Endothelial cell of umbilical vein (primary cell): ENCODE results near the gene ATP2B2. TPM values are rescaled to one million over a fixed set of nuclear protein-coding genes. Genes with fewer than 3 reads are reported as not detected.

Experiments used
- BruUV-seq: library from RNA; stranded (reverse); fragments of 400-500 nt; replicated peaks from 2 replicates; lab custom pipeline; 2021; lab: Mats Ljungman, UMichigan
- CTCF ChIA-PET: fragments of 300-600, 350-600 bp; sonication (Branson Sonifier 250); formaldehyde crosslinking; loops from one replicate; lab custom pipeline; 2021; ENCODE audit warnings: antibody characterized with exemption, inconsistent platforms; lab: Charles Lee
- POLR2A ChIA-PET: fragments of 300-600, 350-600 bp; sonication (Branson Sonifier 250); formaldehyde crosslinking; loops from one replicate; lab custom pipeline; 2021; ENCODE audit warnings: antibody characterized with exemption, inconsistent platforms; lab: Charles Lee
- DNase-seq: peaks from one replicate; pipeline ENCODE4 v3.0.0-alpha.2; 2011; ENCODE audit warnings: low read depth, low spot score
- FAIRE-seq: peaks from 2 replicates; lab custom pipeline; 2011; peaks lifted over from hg19 to GRCh38; lab: Jason Lieb, UNC
- H2AFZ ChIP-seq: 2 replicates; pipeline ENCODE4 v1.6.0; 2012; ENCODE audit warnings: low read depth, low read length, control low read depth, inconsistent platforms
- H3K27ac ChIP-seq: 2 replicates; pipeline ENCODE4 v1.5.1; 2011; ENCODE audit warnings: low read depth, mild to moderate bottlenecking, control low read depth, low read length, moderate library complexity; ENCODE audit not compliant: insufficient read depth
- H3K27me3 ChIP-seq, 2 experiments: 2 replicates each; pipeline versions ENCODE4 v1.6.0 to v1.6.1; 2011; ENCODE audit warnings: low read length in 2 of 2, mixed read lengths in 1 of 2; ENCODE audit not compliant: control insufficient read depth in 2 of 2, insufficient read depth in 2 of 2
- H3K36me3 ChIP-seq, 2 experiments: 2 replicates in 1 of 2; 3 replicates in 1 of 2; pipeline ENCODE4 v1.5.1; 2011; ENCODE audit warnings: low read length in 2 of 2, mild to moderate bottlenecking in 1 of 2, moderate library complexity in 1 of 2; ENCODE audit not compliant: control insufficient read depth in 2 of 2, insufficient read depth in 2 of 2; ENCODE audit errors: extremely low read depth in 1 of 2
- H3K4me1 ChIP-seq: 3 replicates; pipeline ENCODE4 v1.5.1; 2011; ENCODE audit warnings: mild to moderate bottlenecking, low read length; ENCODE audit not compliant: control insufficient read depth, insufficient read depth; ENCODE audit errors: extremely low read depth
- H3K4me2 ChIP-seq: 2 replicates; pipeline ENCODE4 v1.6.1; 2011; ENCODE audit warnings: low read length, control low read depth, mixed read lengths; ENCODE audit not compliant: insufficient read depth
- H3K4me3 ChIP-seq, 3 experiments: fragments of 200-600 bp in 1 of 3; sonication (generic), shearing (Covaris generic) in 1 of 3; replicated peaks in 1 of 3; 2 replicates each; pipeline ENCODE4 v1.5.1; 2011 to 2016; ENCODE audit warnings: control low read depth in 3 of 3, low read length in 3 of 3, mild to moderate bottlenecking in 2 of 3, inconsistent platforms in 1 of 3, low read depth in 1 of 3, moderate library complexity in 1 of 3; ENCODE audit not compliant: insufficient read depth in 1 of 3
- H3K79me2 ChIP-seq: 2 replicates; pipeline ENCODE4 v1.6.0; 2012; ENCODE audit warnings: low read length, inconsistent platforms; ENCODE audit not compliant: control insufficient read depth, insufficient read depth
- H3K9ac ChIP-seq: replicated peaks from 2 replicates; pipeline ENCODE3; 2011; ENCODE audit warnings: low read length, control low read depth; ENCODE audit not compliant: insufficient read depth; ENCODE audit errors: extremely low read depth
- H3K9me1 ChIP-seq: replicated peaks from 3 replicates; pipeline ENCODE4 v1.6.0; 2011; ENCODE audit warnings: mild to moderate bottlenecking, low read length; ENCODE audit not compliant: control insufficient read depth, insufficient read depth; ENCODE audit errors: extremely low read depth
- H3K9me3 ChIP-seq: replicated peaks from 2 replicates; pipeline ENCODE4 v1.5.1; 2012; ENCODE audit warnings: low read length, inconsistent platforms; ENCODE audit not compliant: control insufficient read depth, insufficient read depth
- H4K20me1 ChIP-seq: replicated peaks from 2 replicates; pipeline ENCODE3; 2011; ENCODE audit warnings: mild to moderate bottlenecking, low read length; ENCODE audit not compliant: control insufficient read depth, insufficient read depth; ENCODE audit errors: extremely low read depth
- CTCF ChIP-seq, 2 donors: IDR thresholded peaks; 1 replicate in 1 of 2; 2 replicates in 1 of 2; pipeline ENCODE4 v1.5.1; 2011; ENCODE audit warnings: low read length in 2 of 2, mild to moderate bottlenecking in 2 of 2, moderate library complexity in 2 of 2, control low read depth in 1 of 2, inconsistent platforms in 1 of 2, low read depth in 1 of 2; ENCODE audit not compliant: insufficient read depth in 1 of 2; ENCODE audit errors: extremely low read depth in 1 of 2
- EZH2 ChIP-seq: IDR thresholded peaks from 2 replicates; pipeline ENCODE4 v1.6.1; 2012; ENCODE audit warnings: borderline replicate concordance, low read depth, mild to moderate bottlenecking, moderate library complexity, low read length, inconsistent platforms; ENCODE audit not compliant: severe bottlenecking
- FOS ChIP-seq: IDR thresholded peaks from 2 replicates; pipeline ENCODE4 v1.6.1; 2011; ENCODE audit warnings: mild to moderate bottlenecking, low read length, moderate library complexity, borderline replicate concordance; ENCODE audit not compliant: insufficient read depth
- GATA2 ChIP-seq: IDR thresholded peaks from 2 replicates; pipeline ENCODE4 v1.7.0; 2011; ENCODE audit warnings: low read depth, mild to moderate bottlenecking, moderate library complexity, mixed read lengths, low read length; ENCODE audit not compliant: insufficient read length, insufficient read depth
- JUN ChIP-seq: IDR thresholded peaks from 2 replicates; pipeline ENCODE4 v1.6.1; 2011; ENCODE audit warnings: borderline replicate concordance, low read depth; ENCODE audit not compliant: insufficient read length, insufficient read depth
- MAX ChIP-seq: IDR thresholded peaks from 2 replicates; pipeline ENCODE4 v1.6.1; 2011; ENCODE audit not compliant: insufficient read depth, insufficient read length
- MYC ChIP-seq: IDR thresholded peaks from one replicate; pipeline ENCODE4 v1.6.1; 2011; ENCODE audit warnings: mild to moderate bottlenecking, low read depth, low read length
- POLR2A ChIP-seq: IDR thresholded peaks from 2 replicates; pipeline ENCODE4 v1.6.1; 2012; ENCODE audit warnings: low read depth, mild to moderate bottlenecking, control low read depth, low read length
- POLR2AphosphoS5 ChIP-seq: IDR thresholded peaks from 2 replicates; pipeline ENCODE4 v1.6.1; 2012; ENCODE audit warnings: low read depth, mild to moderate bottlenecking, control low read depth, low read length, moderate library complexity; ENCODE audit not compliant: insufficient read depth
- dilution Hi-C: fragments of 300-500 bp; cut with MboI; formaldehyde crosslinking; loops from one replicate; pipeline ENCODE4 v1.15.0; 2019; ENCODE audit warnings: low sequenced_read_pairs; ENCODE audit not compliant: extremely low pct_ligation_motif_present
- intact Hi-C: fragments of 100-400 bp; cut with micrococcal nuclease; formaldehyde crosslinking; loops from one replicate; pipeline ENCODE4 v1.10.0; 2022
- polyA plus RNA-seq, 4 experiments: library from polyadenylated mRNA; depleted of rRNA in 3 of 4; stranded (reverse) in 3 of 4; unstranded in 1 of 4; fragments of >200 nt; gene quantifications; 2 replicates each; pipeline versions ENCODE4 v1.2.1 to v1.2.3, GENCODE V29; 2011 to 2012; ENCODE audit warnings: missing spikeins in 1 of 4
- total RNA-seq: library from RNA; stranded (reverse); gene quantifications from 2 replicates; pipeline ENCODE4 v1.2.3, GENCODE V29; 2021

ATP2B2 gene
- total and polyA plus RNA-seq, 2 donors (not counting 3 experiments of a cell fraction or from before 2014, with no cell fraction given) = not detected

GRCh38 chr3:10398341-10398740 lies 107.0 kb downstream of the ATP2B2 start:
- H3K27ac ChIP-seq = no peak overlapping the region
- H3K79me2 ChIP-seq = no peaks in the 10 kb centered on the region
- ChIA-PET CTCF (interaction anchor here (0.5 kb wide), 1 partner anchor 805 kb away, joined by 4 read pairs; no protein-coding TSS in a partner anchor), POLR2A (no interaction called here)
- H4K20me1 ChIP-seq = no peaks in the 10 kb centered on the region
- dilution Hi-C loops = no loop called here
- no TSS peak for BruUV-seq
- no peaks in the 10 kb centered on the region for H3K4me1 ChIP-seq
- no peaks in the 10 kb centered on the region for H3K9me1 ChIP-seq
- no peak overlapping the region for H3K4me3 ChIP-seq
- TF ChIP-seq GATA2 = no peak
- no peak for TF ChIP-seq EZH2
- no peak for TF ChIP-seq MYC
- no peak for TF ChIP-seq POLR2AphosphoS5
- TF ChIP-seq MAX = no peak
- TF ChIP-seq POLR2A = no peak
- TF ChIP-seq JUN = no peak
- TF ChIP-seq FOS = no peak
- TF ChIP-seq CTCF (IDR thresholded peaks at IDR 0.05; ENCODE audit: extremely low read depth in 1 of 2, insufficient read depth in 1 of 2, low read depth in 1 of 2, low read length in 2 of 2) = no peak
- DNase-seq (no peak), FAIRE-seq (no peak)
- no peaks in the 10 kb centered on the region for H3K9me3 ChIP-seq
- H3K27me3 ChIP-seq = no peaks in the 10 kb centered on the region
- no peaks in the 10 kb centered on the region for H3K36me3 ChIP-seq
- H2AFZ ChIP-seq = no peak overlapping the region
- H3K9ac ChIP-seq = no peak overlapping the region
- intact Hi-C loops = no loop called here
- no peak overlapping the region for H3K4me2 ChIP-seq
